GM19397 (cell line): ENCODE data around the gene LAS1L.
"Not testable (repeated sequence)": the region's sequence is repeated elsewhere in the genome, so short reads cannot be mapped to it uniquely, and the experiment has no call there.

Experiments used
- ATAC-seq: cut with Tn5 transposase; IDR thresholded peaks from one replicate; pipeline ENCODE4 v1.9.1; 2021; ENCODE audit warnings: mild to moderate bottlenecking, moderate library complexity; ENCODE audit not compliant: unreplicated experiment

LAS1L gene

DNA sequence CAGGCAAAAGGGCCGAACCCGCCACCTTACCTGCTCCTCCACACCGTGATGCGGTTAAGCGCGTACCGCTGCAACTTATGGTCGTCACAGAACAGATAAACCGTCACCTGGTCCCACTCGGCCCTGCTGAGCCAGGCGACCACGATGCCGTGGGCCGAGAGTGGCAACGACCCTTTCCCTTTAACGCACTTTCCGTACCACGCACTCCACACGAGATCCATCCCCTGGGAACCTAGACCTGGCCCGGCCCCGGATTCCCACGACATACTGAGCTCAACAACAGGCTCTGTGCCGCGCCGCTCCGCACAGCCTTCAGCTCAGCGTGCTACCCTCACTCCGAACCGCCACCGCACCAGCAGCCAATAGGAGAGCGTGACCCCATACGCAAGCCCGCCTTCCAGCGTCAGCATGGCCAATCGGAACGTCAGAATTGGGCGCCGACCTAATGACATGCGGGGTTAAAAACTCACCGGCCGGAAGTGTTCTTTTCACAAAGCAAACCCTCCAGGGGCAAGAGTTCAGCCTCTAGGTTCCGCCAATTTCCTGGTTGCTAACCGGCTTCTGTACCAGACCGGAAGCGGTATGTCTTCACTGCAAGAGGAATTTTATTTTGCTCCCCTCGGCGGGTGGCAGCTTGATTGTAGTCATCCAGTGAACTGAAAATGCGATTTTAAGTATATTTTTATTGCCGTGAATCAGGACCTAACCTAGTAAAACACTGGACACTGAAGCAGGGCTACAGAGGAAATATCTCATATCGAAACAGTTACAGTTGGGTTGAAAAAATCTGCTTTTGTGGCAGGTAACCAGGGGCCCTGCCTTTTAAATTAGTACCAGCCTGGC, at the start of gene LAS1L:
Gene LAS1L, minus strand, starts transcription at position 338 of the 843 bp plus-strand sequence. Its CDS starts 72 bp downstream, at position 266.
- peak; percentile 100 for ATAC-seq

DNA sequence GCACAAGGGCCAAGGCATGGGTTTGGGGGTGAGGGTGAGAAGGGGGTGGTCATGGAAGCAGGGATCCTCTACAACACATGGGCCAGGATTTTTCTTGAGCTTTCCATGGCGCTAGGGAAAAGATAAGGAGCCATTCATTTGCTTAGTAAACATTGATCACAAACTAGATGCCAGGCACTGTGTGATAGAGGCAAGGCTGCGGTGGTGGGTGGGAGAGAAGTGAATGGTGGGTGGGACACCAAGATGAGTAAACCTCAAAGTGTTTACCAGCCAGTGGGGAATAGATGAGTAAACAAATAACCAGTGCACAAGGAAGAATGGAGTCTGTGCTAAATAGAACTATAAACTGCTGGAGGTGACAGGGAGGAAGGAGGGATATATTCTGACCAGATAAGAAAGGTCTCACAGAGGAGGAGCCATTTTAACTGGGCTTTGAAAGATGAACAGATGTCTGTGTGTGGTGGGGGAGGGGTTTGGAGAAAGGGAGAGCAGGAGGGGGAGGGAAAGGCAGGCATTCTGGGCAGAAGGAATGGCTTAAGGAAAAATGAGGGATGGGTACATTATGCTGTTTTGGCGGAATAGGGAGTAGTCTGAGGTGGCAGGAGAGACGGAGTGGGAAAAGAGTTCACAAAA, 48.0 kb upstream of the LAS1L start:
- no peak for ATAC-seq

DNA sequence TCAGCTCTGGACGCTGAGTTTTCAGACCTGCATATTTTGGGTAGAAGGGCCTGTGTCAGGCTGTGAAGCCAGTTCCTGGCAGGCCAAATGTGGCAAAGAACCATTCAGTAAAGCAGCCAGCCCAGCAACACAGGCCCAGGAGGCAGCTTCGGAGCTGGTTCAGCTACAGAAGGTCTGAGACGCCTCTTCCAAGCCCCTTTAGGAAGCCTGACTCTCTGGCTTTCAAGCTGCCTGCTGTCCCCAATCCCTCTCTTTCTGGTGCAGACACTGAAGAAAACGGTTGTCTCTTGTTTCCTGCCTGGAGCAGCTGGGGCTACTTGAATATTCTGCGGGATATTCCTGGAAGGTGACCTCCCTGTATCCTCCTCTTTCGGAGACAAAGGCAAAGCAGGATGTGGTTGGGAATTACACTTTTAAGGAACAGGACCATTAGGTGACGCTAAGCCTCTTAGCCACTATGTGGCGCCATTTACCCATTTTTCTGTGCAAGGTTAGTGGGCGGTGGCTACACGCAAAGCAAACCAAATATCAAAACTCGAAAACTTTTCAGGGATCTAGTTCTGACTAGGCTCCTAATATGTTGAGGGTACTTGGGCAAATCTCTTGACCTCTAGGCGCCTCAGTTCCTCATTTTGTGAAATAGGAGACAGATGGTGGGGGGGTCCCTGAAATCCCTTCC, 47.2 kb upstream of the LAS1L start:
- peak; percentile 59 for ATAC-seq

DNA sequence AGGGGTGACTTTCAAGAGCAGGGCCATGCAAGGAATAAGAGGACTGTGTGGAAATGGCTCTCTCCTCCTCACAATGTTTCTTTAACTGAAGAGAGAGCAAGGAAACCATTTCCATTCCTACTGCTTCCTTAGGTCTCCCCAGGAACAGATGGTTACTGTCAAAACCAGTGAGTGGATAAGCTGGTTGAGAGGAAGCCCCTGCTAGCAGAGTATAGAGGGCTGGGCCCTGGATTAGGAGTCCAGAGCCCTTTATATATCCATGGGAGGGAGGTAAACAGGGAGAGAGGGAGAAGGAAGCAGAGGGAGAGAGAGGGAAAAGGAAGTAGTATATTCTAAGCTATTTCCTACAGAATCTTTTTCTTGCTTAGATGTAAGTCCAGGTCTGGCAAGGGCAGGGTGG, 43.8 kb upstream of the LAS1L start:
- ATAC-seq = no peak

DNA sequence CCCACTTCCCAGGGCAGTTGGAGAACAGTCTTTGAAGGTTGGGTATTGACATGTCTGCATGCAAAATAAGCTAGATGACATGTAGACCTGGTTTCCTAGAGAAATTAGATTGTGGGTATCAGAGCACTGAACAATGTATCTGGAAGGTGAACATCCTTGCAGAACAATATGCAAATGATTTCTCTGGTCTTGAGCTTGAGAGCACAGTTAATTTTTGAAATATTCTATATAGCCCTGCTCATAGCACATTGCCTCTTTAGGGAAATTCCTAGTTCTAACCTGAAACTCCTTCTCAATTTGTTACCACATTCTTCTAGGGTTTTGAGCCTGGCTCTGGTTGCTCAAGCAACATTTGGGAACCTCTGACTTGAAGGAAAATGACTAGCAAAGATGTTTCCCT, 41.6 kb upstream of the LAS1L start:
- ATAC-seq = no peak

DNA sequence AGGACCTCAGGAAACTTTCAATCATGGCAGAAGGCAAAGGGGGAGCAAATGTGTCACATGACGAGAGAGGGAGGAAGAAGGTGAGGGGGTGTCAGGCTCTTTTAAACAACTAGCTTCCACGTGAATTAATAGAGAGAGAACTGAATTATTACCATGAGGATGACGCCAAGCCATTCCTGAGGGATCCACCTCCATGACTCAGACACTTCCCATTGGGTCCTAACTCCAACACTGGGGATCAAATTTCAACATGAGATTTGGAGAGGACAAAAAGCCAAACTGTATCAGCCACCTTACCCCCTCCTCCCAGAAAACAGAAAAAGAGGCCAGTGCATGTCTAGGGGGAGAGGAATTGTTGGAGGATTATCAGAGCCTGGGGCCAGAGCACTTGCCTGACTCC, 40.4 kb upstream of the LAS1L start:
- ATAC-seq = no peak

- no peak for ATAC-seq
Measured at GRCh38 chrX:65574356-65574755, 39.8 kb upstream of the LAS1L start.

DNA sequence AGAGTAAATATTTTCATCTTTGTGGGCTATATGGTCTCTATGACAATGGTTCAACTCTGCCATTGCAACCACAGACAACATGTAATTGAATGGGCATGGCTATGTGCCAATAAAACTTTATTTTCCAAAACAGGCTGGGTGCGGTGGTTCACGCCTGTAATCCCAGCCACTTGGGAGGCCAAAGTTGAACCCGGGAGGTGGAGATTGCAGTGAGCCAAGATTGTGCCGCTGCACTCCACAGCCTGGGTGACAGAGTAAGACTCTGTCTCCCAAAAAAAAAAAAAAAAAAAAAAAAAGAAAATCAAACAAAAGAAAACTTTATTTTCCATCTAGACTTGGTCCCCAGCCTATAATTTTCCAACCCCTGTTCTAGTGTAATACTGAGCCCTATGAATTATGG, 38.4 kb upstream of the LAS1L start:
- no peak for ATAC-seq

DNA sequence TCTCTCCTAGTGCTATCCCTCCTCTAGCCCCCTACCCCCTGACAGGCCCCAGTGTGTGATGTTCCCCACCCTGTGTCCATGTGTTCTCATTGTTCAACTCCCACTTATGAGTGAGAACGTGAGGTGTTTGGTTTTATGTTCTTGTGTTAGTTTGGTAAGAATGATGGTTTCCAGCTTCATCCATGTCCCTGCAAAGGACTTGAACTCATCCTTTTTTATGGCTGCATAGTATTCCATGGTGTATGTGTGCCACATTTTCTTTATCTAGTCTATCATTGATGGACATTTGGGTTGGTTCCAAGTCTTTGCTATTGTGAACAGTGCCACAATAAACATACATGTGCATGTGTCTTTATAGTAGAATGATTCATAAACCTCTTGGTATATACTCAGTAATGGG, 28.3 kb upstream of the LAS1L start:
- ATAC-seq = not testable (repeated sequence)

DNA sequence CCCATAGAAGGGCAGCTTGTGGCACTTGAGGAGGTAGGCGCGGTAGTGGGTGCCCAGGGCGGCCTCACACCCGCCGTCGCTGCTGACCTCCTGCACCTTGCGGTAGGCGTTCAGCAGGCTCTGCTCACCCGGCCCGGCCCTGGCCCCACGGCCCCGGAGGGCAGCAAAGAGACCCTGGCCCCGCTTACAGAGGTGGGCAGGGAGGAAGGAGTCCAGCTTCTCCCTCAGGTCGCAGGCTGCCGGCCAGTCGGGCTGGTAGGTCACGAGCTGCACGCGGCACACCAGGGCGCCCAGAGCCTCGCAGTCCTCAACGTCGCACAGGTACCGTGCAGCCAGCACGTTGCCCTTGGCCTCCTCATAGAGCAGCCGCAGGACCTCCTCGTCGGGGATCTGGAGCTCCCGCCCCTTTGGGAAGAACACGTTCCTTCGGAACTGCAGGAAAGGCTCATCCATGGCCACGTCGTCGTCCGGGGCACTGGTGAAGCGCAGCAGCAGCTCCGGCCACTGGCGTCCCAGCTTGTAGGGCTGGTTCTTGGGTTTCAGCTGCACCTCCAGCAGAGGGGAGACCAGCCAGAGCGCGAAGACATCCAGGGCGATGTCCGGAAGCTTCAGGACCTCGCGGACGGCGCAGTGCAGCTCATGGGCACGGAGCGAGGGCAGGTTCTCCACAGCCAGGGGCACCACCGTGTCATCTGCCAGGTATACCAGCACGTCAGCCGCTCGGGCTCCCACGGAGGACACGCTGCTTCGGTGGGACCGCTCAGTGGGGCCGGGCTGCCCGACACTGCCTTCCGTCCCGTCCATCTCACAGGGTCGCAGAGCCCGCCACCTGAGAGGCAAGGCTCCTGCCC, 17.1 kb upstream of the LAS1L start:
- no peak for ATAC-seq

GRCh38 chrX:65551086-65551485, 16.5 kb upstream of the LAS1L start:
- ATAC-seq = no peak

DNA sequence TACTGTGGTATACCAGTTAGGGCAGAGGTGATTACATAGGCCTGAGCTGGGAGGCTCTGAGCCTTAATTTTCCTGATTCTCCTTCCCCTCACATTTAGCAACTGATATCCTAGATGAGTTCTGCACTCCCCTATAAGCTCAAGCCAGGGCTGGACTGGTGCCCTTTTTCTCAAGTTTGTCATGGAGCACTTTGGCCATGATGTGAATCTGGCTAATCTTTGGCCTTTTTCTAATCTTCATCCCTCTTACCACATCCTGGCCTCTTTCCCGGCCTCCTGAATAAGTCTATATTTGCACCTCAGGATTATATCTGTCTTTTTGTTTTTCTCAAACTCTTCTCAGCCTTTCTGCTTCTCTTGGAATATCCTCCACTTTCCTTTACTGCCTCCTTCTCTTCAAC, 10.9 kb upstream of the LAS1L start:
- ATAC-seq = no peak

GRCh38 chrX:65537229-65537628, 2.6 kb upstream of the LAS1L start:
- no peak for ATAC-seq

DNA sequence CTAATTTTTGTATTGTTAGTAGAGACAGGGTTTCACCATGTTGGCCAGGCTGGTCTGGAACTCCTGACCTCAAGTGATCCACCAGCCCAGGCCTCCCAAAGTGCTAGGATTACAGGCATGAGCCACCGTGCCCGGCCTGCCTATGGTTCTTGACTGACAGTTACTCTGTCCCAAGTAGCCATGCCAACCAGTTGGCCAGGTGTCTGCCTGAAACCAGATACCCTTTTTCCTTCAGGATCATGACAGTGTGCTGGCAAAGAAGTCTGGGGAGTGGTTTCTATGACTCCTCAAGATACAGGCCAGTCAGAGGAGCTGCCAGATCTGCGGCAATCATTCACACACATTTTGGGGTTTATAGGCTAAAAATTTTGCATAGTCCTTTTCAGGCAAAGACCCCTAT, 1.7 kb upstream of the LAS1L start:
- no peak for ATAC-seq

DNA sequence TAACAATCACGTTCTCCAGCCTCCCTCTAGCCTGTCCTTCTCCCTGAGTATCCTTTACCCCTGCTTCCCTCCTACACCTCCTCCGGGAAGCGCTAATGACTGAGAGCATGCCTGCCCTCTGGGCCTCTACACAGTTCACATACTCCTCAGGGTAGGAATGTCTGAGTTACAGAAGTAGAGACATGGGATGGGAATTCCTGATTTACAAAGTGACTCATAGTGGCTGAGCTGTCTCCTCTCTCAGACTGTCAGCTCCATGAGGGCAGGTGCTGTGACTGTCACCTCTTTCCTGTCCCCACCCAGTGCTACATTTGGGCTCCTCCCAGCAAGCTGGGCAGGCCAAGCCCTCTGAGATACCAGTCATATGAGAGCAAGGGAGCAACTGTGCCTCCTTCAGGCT, 2.6 kb downstream of the LAS1L start:
- no peak for ATAC-seq

- peak; percentile 55 for ATAC-seq
Measured at GRCh38 chrX:65528705-65529340, 5.8 kb downstream of the LAS1L start.

DNA sequence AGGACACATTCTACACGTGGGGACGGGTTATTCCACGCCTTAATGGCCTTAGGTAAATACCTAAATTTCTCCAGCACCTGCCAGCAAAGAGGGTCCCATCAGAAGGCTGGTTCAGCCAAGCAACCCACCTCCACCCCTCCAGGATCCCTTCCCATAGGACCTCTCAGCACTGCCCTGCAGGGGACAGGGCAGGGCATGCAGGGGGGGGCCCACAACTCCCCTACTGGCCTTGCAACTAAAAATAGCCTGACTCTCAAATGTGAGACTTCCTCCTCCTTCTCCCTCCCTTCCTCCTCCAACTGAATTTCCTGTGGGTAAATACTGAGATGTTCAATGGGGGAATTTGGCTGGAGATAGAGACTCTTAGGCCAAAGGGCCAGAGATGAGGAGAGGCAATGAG, 6.3 kb downstream of the LAS1L start:
- ATAC-seq = no peak

DNA sequence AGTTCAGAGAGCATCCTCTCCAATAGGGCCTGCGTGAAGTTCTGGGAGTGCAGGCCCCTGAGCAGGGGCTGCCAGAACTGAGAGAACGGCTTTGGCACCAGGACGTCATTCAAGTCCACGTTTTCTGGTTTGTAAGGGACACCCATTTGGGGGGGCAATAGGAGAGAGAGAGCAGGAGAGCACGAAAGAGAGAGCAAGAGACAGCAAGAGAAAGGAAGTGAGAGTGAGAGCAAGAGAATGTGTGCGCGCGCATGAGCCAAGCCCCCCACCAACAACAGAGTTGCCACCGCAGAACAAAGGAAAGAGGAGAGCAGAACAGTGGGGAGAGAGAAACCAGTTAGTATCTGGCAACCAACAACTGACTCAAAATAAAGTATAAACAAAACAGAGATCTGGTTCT, 10.4 kb downstream of the LAS1L start:
- no peak for ATAC-seq

- ATAC-seq = no peak
Measured at GRCh38 chrX:65522739-65523372, 11.7 kb downstream of the LAS1L start.

- ATAC-seq = not testable (repeated sequence)
Measured at GRCh38 chrX:65519530-65519929, 15.1 kb downstream of the LAS1L start.
